T-helper 2 cell treated with Interferon-gamma antibody and Interleukin-4, amounts not matched to agents 100 ng/mL and 5 ng/mL, for 36 hours (primary cell): ENCODE data around the gene VSIG2. TPM values are rescaled to one million over a fixed set of nuclear protein-coding genes. Genes with fewer than 3 reads are reported as not detected.

Experiments
- intact Hi-C: fragments of 100-400 bp; cut with micrococcal nuclease; formaldehyde crosslinking; loops from one replicate; pipeline ENCODE4 v1.15.1; 2023
- total RNA-seq: library from RNA; stranded (reverse); gene quantifications from 2 replicates; pipeline ENCODE4 v1.2.3, GENCODE V29; 2022

VSIG2 gene
- total RNA-seq, 1 donor from 2014 or later = 0.18 TPM

GRCh38 chr11:124727474-124727873 lies 24.6 kb downstream of the VSIG2 start:
- intact Hi-C loops = no loop called here

DNA sequence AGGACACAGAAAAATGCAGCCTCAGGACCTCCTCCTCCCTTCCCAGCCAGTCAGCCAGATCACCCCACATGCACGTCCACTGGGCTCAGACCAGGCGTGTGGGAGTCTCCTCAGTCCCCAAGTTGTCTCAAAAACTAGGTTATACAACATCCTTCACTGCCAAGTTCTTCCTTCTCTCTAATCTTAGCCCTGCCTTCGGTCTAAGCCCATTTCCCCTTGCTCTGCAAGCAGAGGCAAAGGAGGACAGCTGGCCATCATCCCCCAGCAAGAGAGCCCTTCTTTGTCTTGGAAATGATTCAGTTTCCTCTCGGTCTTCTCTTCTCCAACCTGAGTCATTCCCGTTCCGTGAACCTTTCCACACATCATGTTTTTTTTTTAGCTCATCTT lies 26.3 kb downstream of the VSIG2 start:
- intact Hi-C loops = no loop called here

DNA sequence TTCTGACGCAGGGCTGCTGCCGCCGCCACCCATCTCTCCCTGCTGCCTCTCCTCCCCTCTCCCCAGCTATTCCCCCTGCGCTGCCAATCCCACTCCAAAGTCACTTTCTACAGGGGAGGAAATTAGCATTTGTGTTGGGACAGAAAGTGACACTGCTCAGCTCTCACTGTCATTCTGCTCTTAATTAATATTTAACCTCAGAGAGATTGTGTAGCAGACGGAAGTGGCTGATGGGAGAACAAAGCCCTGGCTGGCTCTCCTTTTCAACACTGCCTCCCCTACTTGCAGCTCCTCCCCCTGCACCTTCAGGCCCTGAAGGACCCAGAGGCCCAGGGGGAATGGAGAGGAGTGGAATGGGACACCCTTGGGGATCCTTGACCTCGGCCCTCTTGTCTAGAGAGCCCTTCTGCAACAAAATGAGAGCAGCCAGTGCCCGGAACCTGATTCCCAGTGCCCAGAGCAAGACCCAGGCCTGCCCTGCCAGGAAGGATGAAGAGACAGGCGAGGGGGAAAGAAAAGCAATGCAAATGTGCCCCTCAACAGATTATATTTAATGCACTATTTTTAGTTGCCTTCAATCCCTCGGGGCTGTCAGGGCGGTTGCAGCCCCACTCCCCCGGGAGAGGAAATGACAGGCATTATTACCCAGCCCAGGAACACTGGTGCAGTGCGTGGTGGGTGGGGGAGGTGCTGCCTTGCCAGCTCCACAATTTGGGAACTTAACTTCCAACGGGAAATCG lies 26.9 kb downstream of the VSIG2 start:
- intact Hi-C loops = no loop called here

GRCh38 chr11:124722176-124722575 lies 29.9 kb downstream of the VSIG2 start:
- intact Hi-C loops = no loop called here

DNA sequence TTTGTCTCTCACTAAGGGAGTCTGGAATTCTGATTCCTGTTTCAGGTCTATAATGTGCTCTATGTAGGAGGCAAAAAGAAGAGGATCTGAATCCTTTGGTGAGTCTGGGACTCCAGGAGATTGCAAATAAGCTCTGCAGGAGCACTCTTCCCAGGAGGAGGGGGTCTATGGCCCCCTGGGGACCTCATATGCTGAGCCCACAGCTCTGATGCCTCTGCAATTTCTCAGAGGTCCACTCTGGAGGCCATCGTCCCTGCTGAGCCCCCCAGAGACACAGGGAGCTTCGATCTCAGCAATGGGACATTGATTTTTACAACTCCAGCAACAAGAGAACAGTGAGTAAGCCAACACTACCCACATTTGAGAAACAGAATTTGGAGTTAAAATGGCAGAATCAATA lies 32.5 kb downstream of the VSIG2 start:
- intact Hi-C loops = no loop called here

DNA sequence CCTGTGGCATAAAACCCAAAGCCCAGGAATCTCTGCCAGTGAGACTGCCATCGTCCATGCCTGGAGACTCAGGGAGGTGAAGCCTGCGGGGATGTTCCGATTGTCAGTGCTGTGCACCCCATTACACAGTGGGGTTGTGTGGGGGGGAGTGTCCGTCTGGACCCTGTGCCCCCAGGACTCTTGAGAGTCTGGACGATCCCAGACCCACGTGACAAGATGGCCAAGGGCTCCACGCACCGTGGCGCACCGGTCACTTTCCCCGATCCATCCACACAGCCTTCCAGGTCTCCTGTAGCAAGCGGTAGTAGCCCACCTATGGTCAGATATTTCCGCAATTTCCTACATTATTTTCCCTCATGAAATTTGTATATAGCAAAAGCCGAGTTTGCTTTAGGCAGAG lies 33.3 kb downstream of the VSIG2 start:
- intact Hi-C loops = no loop called here

GRCh38 chr11:124717786-124718651 lies 34.0 kb downstream of the VSIG2 start:
- intact Hi-C loops = no loop called here

- intact Hi-C loops = no loop called here
These were observed 34.7 kb downstream of the VSIG2 start for GRCh38 chr11:124717421-124717785.

DNA sequence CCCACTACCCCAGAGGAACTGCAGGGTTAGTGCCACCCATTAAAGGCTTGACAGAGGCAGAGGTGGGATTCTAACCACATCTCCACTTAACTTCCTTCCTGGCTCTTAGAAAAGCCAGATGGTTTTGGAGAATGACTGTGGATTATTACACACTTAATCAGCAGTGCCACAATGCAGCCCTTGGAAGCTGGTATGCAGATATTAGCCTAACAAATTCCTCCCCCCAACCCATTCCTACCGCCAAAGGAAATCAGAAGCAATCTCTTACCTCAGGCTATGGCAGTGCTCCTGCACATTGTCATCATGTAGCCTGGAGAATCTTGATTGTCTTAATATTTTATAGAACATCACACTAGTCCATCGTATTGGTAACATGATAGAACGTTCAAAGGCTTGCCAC lies 35.5 kb downstream of the VSIG2 start:
- intact Hi-C loops = no loop called here

- intact Hi-C loops = no loop called here
These were observed 39.7 kb downstream of the VSIG2 start for GRCh38 chr11:124712392-124712791.

- intact Hi-C loops = no loop called here
These were observed 44.2 kb downstream of the VSIG2 start for GRCh38 chr11:124707829-124708228.

DNA sequence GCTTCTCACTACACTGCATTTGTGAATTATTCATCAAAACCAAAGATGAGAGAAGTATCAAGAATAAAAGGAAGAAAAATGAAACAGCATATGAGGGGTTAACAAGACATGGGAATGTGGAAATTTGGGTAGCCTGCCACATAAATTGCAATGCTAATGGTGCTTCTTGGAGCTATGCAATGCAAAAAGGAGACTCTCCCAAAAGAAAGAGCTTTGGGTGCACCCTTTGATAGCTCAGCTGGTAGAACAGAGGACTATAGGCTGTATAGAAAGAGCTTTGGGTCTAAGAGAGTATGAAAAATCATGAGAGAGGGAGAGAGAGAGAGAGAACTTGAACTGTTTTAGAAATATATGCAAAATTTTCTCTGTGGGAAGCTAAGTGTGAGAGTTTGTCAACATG lies 52.0 kb downstream of the VSIG2 start:
- intact Hi-C loops = no loop called here

DNA sequence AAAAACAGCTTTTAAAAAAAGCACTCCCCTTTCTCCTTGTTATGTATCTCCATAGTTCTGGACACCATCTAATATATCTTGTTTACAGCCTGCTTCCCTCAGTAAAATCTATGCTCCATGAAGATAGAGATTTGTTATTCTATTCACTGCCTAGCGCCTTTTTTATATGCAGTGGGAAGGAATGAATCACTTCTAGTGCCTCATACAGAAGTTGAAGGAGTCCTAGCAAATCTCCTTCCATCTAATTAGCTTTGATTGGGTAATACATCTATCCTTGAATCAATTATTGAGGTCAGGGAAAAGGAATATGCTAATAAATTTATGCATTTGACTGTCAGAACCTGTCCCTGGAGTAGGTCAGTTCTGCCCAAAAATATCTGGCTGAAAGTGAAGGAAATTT lies 52.5 kb downstream of the VSIG2 start:
- intact Hi-C loops = no loop called here

Other genes with a start within 250 kb of the VSIG2 start
- gene OR8B12, start 208.6 kb downstream of the VSIG2 start, total RNA-seq = not detected in 2 replicates
- not detected in 2 replicates for gene OR8A1, start 182.3 kb downstream of the VSIG2 start, total RNA-seq
- not detected in 2 replicates for gene PANX3, start 140.8 kb downstream of the VSIG2 start, total RNA-seq
- 36.3 and 38.7 TPM in 2 replicates for gene TBRG1, start 129.4 kb downstream of the VSIG2 start, total RNA-seq
- gene SIAE, start 78.5 kb downstream of the VSIG2 start, total RNA-seq = 5.2 and 5.5 TPM in 2 replicates
- gene SPA17, start 78.4 kb downstream of the VSIG2 start, total RNA-seq = 2.3 and 2.7 TPM in 2 replicates
- gene NRGN, start 12.3 kb downstream of the VSIG2 start, total RNA-seq = 5.7 and 5.8 TPM in 2 replicates
- gene ESAM, start 10.0 kb upstream of the VSIG2 start, total RNA-seq = 0.50 and 0.73 TPM in 2 replicates
- gene MSANTD2, start 48.2 kb upstream of the VSIG2 start, total RNA-seq = 11.9 and 12.8 TPM in 2 replicates
- gene ROBO3, start 113.2 kb upstream of the VSIG2 start, total RNA-seq = 6.8 and 8.2 TPM in 2 replicates
- 0.11 and 0.20 TPM in 2 replicates for gene ROBO4, start 145.6 kb upstream of the VSIG2 start, total RNA-seq
- not detected in 2 replicates for gene HEPN1, start 167.0 kb upstream of the VSIG2 start, total RNA-seq
- gene HEPACAM, start 183.8 kb upstream of the VSIG2 start, total RNA-seq = not detected in 2 replicates
- gene CCDC15, start 201.9 kb upstream of the VSIG2 start, total RNA-seq = 9.3 and 9.5 TPM in 2 replicates